Epithelial cell of proximal tubule (primary cell): ENCODE results near the gene DTNBP1. TPM values are rescaled to one million over a fixed set of nuclear protein-coding genes. Genes with fewer than 3 reads are reported as not detected.

ENCODE experiments used
- DNase-seq: peaks from one replicate; pipeline ENCODE4 v3.0.0-alpha.2; 2011; ENCODE audit warnings: low read depth
- H3K4me3 ChIP-seq: 2 replicates; pipeline ENCODE4 v1.5.1; 2011; ENCODE audit warnings: low read depth, mild to moderate bottlenecking, low read length
- total RNA-seq: library from RNA; depleted of rRNA; stranded (reverse); fragments of >200 nt; gene quantifications from 2 replicates; pipeline ENCODE4 v1.2.3, GENCODE V29; 2015
- TF ChIP-seq, protein P1 (sequence below): conservative IDR thresholded peaks from 2 replicates; pipeline ENCODE4 v1.5.1; 2012; ENCODE audit warnings: low read depth, mild to moderate bottlenecking, low read length

Gene DTNBP1
- total RNA-seq, 1 donor from 2014 or later: 6.3 TPM

DNA sequence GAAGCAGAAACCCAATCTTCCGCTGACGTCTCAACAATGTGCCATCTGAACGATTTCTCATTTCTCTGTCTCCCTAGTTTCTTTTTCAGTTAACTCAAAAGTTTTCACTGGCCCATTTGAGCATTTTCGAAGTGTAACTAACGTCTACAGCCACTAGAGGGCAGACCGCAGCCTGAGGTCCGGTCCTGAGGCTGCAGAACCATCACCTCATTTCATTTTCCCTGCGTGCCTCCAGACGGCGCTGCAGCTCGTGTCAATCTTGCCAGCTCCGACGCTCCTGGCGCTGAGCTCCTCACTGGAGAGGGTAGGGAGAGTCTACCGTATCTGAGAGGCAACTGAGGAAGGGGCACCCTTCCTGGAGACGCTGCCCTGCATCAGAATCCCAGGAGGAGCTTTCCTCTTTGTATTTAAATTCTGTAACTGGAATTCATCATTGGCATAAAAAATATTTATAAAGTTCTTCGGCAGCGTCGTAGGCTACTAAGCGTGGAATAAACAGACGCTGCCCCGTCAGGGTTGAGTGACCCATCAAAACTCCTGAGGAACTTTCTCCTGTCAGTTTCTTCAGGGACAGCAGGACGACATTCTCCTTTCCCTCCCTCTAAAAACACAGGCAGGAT is 28.5 kb upstream of the DTNBP1 start:
- TF ChIP-seq, protein P1, sequence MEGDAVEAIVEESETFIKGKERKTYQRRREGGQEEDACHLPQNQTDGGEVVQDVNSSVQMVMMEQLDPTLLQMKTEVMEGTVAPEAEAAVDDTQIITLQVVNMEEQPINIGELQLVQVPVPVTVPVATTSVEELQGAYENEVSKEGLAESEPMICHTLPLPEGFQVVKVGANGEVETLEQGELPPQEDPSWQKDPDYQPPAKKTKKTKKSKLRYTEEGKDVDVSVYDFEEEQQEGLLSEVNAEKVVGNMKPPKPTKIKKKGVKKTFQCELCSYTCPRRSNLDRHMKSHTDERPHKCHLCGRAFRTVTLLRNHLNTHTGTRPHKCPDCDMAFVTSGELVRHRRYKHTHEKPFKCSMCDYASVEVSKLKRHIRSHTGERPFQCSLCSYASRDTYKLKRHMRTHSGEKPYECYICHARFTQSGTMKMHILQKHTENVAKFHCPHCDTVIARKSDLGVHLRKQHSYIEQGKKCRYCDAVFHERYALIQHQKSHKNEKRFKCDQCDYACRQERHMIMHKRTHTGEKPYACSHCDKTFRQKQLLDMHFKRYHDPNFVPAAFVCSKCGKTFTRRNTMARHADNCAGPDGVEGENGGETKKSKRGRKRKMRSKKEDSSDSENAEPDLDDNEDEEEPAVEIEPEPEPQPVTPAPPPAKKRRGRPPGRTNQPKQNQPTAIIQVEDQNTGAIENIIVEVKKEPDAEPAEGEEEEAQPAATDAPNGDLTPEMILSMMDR: peak; percentile 100
- H3K4me3 ChIP-seq: peak overlapping the region; percentile 54
- DNase-seq: peak; percentile 47

- no peak overlapping the region for H3K4me3 ChIP-seq
- no peak for DNase-seq
These were observed 27.7 kb upstream of the DTNBP1 start for GRCh38 chr6:15690510-15690909.

DNA sequence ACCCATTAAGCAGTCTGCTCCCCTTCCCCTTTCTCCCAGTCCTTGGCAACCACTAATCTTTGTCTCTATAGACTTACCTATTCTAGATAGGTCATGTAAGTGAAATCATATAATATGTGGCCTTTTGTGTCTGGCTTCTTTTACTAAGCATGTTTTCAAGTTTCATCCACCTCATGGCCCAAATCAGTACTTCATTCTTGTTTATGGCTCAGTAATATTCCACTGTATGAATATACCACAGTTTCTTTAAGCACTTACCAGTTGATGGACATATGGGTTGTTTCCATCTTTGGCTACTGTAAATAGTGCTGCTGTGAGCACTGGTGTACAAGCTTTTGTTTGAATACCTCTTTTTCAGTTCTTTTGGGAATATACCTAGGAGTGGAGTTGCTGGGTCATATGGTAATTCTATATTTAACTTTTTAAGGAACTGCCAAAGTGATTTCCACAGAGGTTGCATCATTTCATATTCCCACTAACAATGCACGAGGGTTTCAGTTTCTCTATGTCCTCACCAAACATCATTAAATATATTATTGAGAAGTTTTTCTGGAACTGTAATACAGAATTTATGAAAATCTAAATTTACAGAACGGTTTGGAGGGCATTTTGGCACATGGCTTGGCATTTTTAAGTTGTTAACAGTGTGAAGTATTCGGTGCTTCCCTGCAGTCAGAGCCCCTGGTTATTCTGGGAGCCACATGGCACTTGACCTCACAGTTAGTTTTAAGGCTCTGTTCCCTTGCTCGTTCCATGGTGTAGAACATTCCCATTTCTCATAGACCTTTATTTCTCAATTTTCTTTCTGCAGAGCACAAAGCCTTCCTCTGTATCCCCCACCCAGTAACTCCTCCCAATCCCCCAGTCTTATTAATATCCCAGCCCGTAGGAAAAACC is 27.0 kb upstream of the DTNBP1 start:
- no peak for DNase-seq
- no peak overlapping the region for H3K4me3 ChIP-seq
- TF ChIP-seq, protein P1: no peak

More at GRCh38 chr6:15690510-15690909, 27.7 kb upstream of the DTNBP1 start:
- TF ChIP-seq, protein P1: no peak

GRCh38 chr6:15685619-15686018 is 22.8 kb upstream of the DTNBP1 start:
- TF ChIP-seq, protein P1: no peak
- no peak for DNase-seq
- H3K4me3 ChIP-seq: no peak overlapping the region

- peak; percentile 15 for DNase-seq
- TF ChIP-seq, protein P1: no peak
- H3K4me3 ChIP-seq: no peak overlapping the region
These were observed 20.4 kb upstream of the DTNBP1 start for GRCh38 chr6:15682965-15683822.

DNA sequence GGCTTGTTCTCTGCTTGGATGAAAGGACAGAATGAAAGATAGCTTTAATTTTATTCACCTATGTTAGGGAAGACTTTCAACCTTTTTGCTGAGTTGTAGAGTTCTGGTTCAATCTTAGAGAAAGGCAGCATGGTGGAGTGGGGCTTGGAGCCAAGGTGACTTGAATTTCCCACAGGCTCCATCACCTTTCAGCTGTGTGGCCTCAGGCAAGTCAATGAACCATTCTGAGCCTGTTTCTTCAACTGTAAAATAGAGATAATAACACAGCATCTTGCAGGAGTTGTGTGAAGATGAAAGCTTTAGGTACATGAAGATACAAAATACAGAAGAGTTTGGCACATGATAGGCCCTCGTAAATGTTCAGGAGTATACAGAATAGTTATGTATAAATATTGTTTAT is 19.1 kb upstream of the DTNBP1 start:
- DNase-seq: no peak
- TF ChIP-seq, protein P1: no peak
- H3K4me3 ChIP-seq: no peak overlapping the region
